GM06990 (cell line): ENCODE results near the gene NUPR1.

Source experiments
- DNase-seq: peaks from one replicate; pipeline ENCODE4 v3.0.0-alpha.2; 2011; ENCODE audit not compliant: insufficient read length; ENCODE audit errors: extremely low read depth
- H3K27me3 ChIP-seq: replicated peaks from 2 replicates; pipeline ENCODE4 v1.6.0; 2011; ENCODE audit warnings: low read length; ENCODE audit not compliant: control insufficient read depth, insufficient read depth
- H3K36me3 ChIP-seq: 2 replicates; pipeline ENCODE4 v1.5.1; 2011; ENCODE audit warnings: low read length; ENCODE audit not compliant: control insufficient read depth, insufficient read depth
- H3K4me3 ChIP-seq: replicated peaks from 2 replicates; pipeline ENCODE4 v1.5.1; 2011; ENCODE audit warnings: low read depth, mild to moderate bottlenecking, control low read depth, low read length
- TF ChIP-seq, protein P1 (sequence below): IDR thresholded peaks from 2 replicates; pipeline ENCODE4 v1.5.1; 2011; ENCODE audit warnings: low read length, control low read depth, mild to moderate bottlenecking, inconsistent platforms; ENCODE audit not compliant: insufficient read depth, poor library complexity, severe bottlenecking

NUPR1 gene

DNA sequence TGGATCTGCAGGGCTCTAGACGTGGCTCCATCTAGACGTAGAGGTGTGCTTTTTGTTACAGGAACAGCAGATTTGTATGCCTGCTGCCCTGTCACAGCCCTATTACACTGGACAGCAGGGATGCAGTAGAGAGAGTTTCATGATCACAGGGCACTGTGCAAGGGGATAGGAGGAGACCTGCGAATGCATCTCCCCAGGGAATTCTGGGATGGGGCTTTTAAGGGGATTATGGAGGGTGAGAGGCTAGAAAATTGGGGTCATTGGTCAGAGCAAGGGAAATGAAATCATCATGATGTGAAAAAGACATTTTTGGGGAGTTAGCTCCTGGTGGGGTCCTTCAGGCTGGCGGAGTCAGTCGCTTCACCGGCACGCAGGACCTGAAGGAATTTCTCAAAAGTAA lies 3.9 kb upstream of the NUPR1 start:
- no peak overlapping the region for H3K4me3 ChIP-seq

DNA sequence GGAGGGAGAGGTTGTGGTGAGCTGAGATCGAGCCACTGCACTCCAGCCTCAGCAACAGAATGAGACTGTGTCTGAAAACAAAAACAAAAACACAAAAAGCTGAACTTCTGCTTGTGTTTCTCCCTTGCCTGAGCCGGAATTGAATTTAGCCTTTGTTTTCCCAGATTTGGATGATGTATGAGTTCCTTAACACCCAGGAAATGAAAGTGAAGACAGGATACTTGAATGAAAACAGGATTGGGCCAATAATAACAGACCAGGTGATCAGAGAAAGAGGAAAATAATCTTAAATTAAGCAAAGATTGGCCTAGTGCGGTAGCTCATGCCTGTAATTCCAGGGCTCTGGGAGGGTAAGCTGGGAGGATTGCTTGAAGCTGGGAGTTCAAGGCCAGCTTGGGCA lies 1.6 kb upstream of the NUPR1 start:
- TF ChIP-seq, protein P1, sequence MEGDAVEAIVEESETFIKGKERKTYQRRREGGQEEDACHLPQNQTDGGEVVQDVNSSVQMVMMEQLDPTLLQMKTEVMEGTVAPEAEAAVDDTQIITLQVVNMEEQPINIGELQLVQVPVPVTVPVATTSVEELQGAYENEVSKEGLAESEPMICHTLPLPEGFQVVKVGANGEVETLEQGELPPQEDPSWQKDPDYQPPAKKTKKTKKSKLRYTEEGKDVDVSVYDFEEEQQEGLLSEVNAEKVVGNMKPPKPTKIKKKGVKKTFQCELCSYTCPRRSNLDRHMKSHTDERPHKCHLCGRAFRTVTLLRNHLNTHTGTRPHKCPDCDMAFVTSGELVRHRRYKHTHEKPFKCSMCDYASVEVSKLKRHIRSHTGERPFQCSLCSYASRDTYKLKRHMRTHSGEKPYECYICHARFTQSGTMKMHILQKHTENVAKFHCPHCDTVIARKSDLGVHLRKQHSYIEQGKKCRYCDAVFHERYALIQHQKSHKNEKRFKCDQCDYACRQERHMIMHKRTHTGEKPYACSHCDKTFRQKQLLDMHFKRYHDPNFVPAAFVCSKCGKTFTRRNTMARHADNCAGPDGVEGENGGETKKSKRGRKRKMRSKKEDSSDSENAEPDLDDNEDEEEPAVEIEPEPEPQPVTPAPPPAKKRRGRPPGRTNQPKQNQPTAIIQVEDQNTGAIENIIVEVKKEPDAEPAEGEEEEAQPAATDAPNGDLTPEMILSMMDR = no peak
- Histone ChIP-seq H3K27me3 (no peaks in the 10 kb centered on the region), H3K4me3 (no peak overlapping the region), H3K36me3 (no peaks in the 10 kb centered on the region)
- DNase-seq = no peak

More for the DNA sequence above, 3.9 kb upstream of the NUPR1 start:
- Histone ChIP-seq H3K36me3 (no peaks in the 10 kb centered on the region), H3K27me3 (no peaks in the 10 kb centered on the region)
- no peak for DNase-seq
- TF ChIP-seq, protein P1 = no peak

DNA sequence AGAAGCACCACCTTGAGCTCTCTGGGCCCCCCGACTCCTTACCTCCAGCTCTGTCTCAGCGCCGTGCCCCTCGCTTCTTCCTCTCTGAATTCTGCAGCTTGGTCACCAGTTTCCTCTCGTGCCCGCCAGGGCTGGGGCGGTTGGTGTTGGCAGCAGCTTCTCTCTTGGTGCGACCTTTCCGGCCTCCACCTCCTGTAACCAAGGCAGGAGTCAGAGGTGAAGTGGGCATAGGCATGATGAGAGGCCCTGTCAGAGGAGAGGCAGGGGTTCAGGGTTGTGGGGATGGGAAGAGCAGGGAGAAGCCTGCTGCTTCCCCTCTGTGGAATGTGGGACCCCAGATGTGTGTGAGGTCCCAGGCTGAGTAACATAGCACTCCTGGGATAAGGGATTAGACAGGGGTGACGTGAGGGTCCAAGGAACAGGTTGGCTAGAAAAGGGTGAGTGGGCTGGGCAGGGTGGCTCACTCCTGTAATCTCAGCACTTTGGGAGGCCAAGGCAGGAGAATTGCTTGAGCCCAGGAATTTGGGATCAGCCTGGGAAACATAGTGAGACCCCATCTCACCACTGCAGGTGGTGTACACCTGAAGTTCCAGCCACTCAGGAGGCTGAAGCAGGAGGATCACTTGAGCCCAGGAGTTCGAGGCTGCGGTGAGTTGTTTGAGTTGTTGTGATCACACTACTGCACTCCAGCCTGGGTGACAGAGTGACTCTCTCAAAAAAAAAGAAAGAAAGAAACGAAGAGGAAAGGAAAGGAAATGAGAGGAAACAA lies 626 bp downstream of the NUPR1 start:
- no peaks in the 10 kb centered on the region for H3K27me3 ChIP-seq
- DNase-seq = no peak
- H3K4me3 ChIP-seq = no peak overlapping the region
- TF ChIP-seq, protein P1 = no peak
- H3K36me3 ChIP-seq = no peaks in the 10 kb centered on the region

DNA sequence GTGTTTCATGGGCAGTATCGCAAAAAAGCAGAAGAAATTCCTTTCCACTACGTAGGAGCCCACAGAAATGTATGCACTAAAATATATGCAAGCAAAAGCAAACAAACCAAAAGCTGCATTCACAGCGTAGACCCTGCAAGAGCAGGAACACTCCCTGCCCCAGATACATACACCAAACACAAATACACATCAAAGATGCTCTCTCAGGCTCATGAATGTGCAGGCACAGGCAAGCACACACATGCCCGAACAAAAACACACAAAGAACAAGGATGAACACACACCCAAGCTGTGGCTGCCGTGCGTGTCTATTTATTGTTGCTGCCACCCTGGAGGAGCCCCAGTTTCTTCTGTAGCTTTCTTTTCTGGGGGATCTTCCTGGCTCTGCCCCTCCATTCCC lies 1.7 kb downstream of the NUPR1 start:
- H3K4me3 ChIP-seq = no peak overlapping the region
- no peak for DNase-seq
- no peaks in the 10 kb centered on the region for H3K27me3 ChIP-seq
- TF ChIP-seq, protein P1 = no peak
- no peaks in the 10 kb centered on the region for H3K36me3 ChIP-seq

DNA sequence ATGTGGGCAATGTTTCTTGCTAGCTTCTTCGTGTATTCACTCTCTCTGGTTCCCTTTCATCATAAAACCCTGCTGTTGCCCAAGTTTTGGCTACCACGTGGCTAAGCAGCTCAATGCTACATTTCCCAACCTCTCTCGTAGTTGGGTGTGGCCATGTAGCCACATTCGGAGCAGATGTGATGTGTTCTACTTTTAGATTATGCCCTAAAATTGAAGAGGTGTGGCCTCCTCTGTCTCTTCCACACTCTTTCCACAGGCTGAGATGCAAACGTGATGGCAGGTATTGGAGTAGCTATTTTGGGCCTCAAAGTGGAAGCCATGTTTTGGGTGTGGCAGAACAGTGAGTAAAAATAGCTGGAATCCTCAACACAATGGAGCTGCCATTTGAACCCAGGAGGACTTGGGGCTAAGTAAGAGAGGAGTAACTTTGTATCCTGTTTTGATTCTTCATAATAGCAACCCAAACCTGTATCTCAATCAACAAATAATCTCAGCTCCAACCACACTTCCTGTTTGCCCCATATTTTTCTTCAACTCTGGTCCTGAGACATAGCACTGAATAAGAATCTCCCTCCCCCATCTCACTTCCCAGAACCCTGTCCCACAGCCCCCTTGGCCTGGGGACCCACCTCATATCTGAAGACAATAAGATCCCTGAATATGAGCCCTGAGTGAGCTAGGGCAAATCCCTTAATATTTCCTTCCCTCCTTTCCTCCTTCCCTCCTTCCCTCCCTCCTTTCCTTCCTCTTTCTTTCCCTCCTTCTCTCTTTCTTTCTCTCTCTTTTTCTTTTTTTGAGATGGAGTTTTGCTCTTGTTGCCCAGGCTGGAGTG lies 4.0 kb downstream of the NUPR1 start:
- H3K27me3 ChIP-seq = no peaks in the 10 kb centered on the region
- DNase-seq = no peak
- H3K4me3 ChIP-seq = no peak overlapping the region
- no peaks in the 10 kb centered on the region for H3K36me3 ChIP-seq
- TF ChIP-seq, protein P1 = no peak
